Measurements from ENCODE around the gene ADAMTSL3.

ADAMTSL3 gene

GRCh38 chr15:83998486-83998885 is 344.6 kb downstream of the ADAMTSL3 start:
- no peak for DNase-seq
- CTCF ChIA-PET, result no interaction called here
- no peaks in the 10 kb centered on the region for H3K36me3 Mint-ChIP-seq
- H3K27ac Mint-ChIP-seq, result no peak overlapping the region
- no peaks in the 10 kb centered on the region for H3K9me3 Mint-ChIP-seq
- H3K4me1 Mint-ChIP-seq, result no peaks in the 10 kb centered on the region
- no peak overlapping the region for H3K4me3 Mint-ChIP-seq
- H3K27me3 Mint-ChIP-seq, result no peaks in the 10 kb centered on the region

- no peak for DNase-seq
- Mint-ChIP-seq H3K36me3 (no peaks in the 10 kb centered on the region), H3K4me3 (no peak overlapping the region), H3K27me3 (no peaks in the 10 kb centered on the region), H3K9me3 (no peaks in the 10 kb centered on the region), H3K4me1 (no peaks in the 10 kb centered on the region), H3K27ac (no peak overlapping the region)
- CTCF ChIA-PET, result no interaction called here
These were observed 345.6 kb downstream of the ADAMTSL3 start for GRCh38 chr15:83999396-84000135.

- H3K36me3 Mint-ChIP-seq, result no peaks in the 10 kb centered on the region
- H3K4me3 Mint-ChIP-seq, result no peak overlapping the region
- no peaks in the 10 kb centered on the region for H3K9me3 Mint-ChIP-seq
- H3K4me1 Mint-ChIP-seq, result no peaks in the 10 kb centered on the region
- no peak overlapping the region for H3K27ac Mint-ChIP-seq
- DNase-seq, result no peak
- H3K27me3 Mint-ChIP-seq, result no peaks in the 10 kb centered on the region
- CTCF ChIA-PET, result no interaction called here
These were observed 347.1 kb downstream of the ADAMTSL3 start for GRCh38 chr15:84001037-84001436.

GRCh38 chr15:84001655-84002054 is 347.7 kb downstream of the ADAMTSL3 start:
- no peaks in the 10 kb centered on the region for H3K27me3 Mint-ChIP-seq

GRCh38 chr15:84003791-84004503 is 350.0 kb downstream of the ADAMTSL3 start:
- Mint-ChIP-seq H3K27ac (no peak overlapping the region), H3K36me3 (no peaks in the 10 kb centered on the region), H3K4me1 (no peaks in the 10 kb centered on the region), H3K9me3 (no peaks in the 10 kb centered on the region), H3K4me3 (no peak overlapping the region), H3K27me3 (no peaks in the 10 kb centered on the region)
- DNase-seq, result no peak
- CTCF ChIA-PET, result no interaction called here

More at GRCh38 chr15:84001655-84002054, 347.7 kb downstream of the ADAMTSL3 start:
- Mint-ChIP-seq H3K9me3 (no peaks in the 10 kb centered on the region), H3K4me3 (no peak overlapping the region), H3K27ac (no peak overlapping the region), H3K36me3 (no peaks in the 10 kb centered on the region), H3K4me1 (no peaks in the 10 kb centered on the region)
- CTCF ChIA-PET, result no interaction called here
- no peak for DNase-seq

- no peaks in the 10 kb centered on the region for H3K27me3 Mint-ChIP-seq
These were observed 352.5 kb downstream of the ADAMTSL3 start for GRCh38 chr15:84006421-84006820.

GRCh38 chr15:84009616-84010015 is 355.7 kb downstream of the ADAMTSL3 start:
- no peaks in the 10 kb centered on the region for H3K4me1 Mint-ChIP-seq
- DNase-seq, result no peak
- no peak overlapping the region for H3K27ac Mint-ChIP-seq
- no peaks in the 10 kb centered on the region for H3K36me3 Mint-ChIP-seq
- H3K4me3 Mint-ChIP-seq, result no peak overlapping the region
- peaks cover 1% of the 10 kb centered on the region for H3K9me3 Mint-ChIP-seq
- no peaks in the 10 kb centered on the region for H3K27me3 Mint-ChIP-seq
- CTCF ChIA-PET, result no interaction called here

More at GRCh38 chr15:84006421-84006820, 352.5 kb downstream of the ADAMTSL3 start:
- Mint-ChIP-seq H3K9me3 (no peaks in the 10 kb centered on the region), H3K36me3 (no peaks in the 10 kb centered on the region), H3K27ac (no peak overlapping the region), H3K4me3 (no peak overlapping the region), H3K4me1 (no peaks in the 10 kb centered on the region)
- CTCF ChIA-PET, result interaction anchor here (1.1 kb wide), 1 partner anchor 28 kb away, joined by 4 read pairs; no protein-coding TSS in a partner anchor
- no peak for DNase-seq

GRCh38 chr15:84010246-84010645 is 356.3 kb downstream of the ADAMTSL3 start:
- Mint-ChIP-seq H3K4me1 (no peaks in the 10 kb centered on the region), H3K36me3 (no peaks in the 10 kb centered on the region), H3K27ac (no peak overlapping the region), H3K4me3 (no peak overlapping the region), H3K9me3 (peaks cover 1% of the 10 kb centered on the region), H3K27me3 (no peaks in the 10 kb centered on the region)
- no peak for DNase-seq
- CTCF ChIA-PET, result no interaction called here

GRCh38 chr15:84016371-84016770 is 362.4 kb downstream of the ADAMTSL3 start:
- CTCF ChIA-PET, result no interaction called here
- DNase-seq, result no peak
- Mint-ChIP-seq H3K4me1 (no peaks in the 10 kb centered on the region), H3K36me3 (no peaks in the 10 kb centered on the region), H3K27ac (no peak overlapping the region), H3K27me3 (peaks cover 3% of the 10 kb centered on the region), H3K4me3 (no peak overlapping the region), H3K9me3 (peaks cover 1% of the 10 kb centered on the region)

GRCh38 chr15:84022516-84022915 is 368.6 kb downstream of the ADAMTSL3 start:
- Mint-ChIP-seq H3K4me1 (no peaks in the 10 kb centered on the region), H3K9me3 (no peaks in the 10 kb centered on the region), H3K27ac (no peak overlapping the region), H3K36me3 (no peaks in the 10 kb centered on the region), H3K4me3 (no peak overlapping the region), H3K27me3 (no peaks in the 10 kb centered on the region)
- CTCF ChIA-PET, result interaction anchor here (1.0 kb wide), 1 partner anchor 10 kb away, joined by 3 read pairs; no protein-coding TSS in a partner anchor
- DNase-seq, result no peak

GRCh38 chr15:84023636-84024035 is 369.7 kb downstream of the ADAMTSL3 start:
- H3K27ac Mint-ChIP-seq, result no peak overlapping the region
- H3K9me3 Mint-ChIP-seq, result no peaks in the 10 kb centered on the region
- DNase-seq, result peak; percentile 27
- H3K4me1 Mint-ChIP-seq, result no peaks in the 10 kb centered on the region
- no peaks in the 10 kb centered on the region for H3K36me3 Mint-ChIP-seq
- H3K27me3 Mint-ChIP-seq, result no peaks in the 10 kb centered on the region
- H3K4me3 Mint-ChIP-seq, result no peak overlapping the region
- CTCF ChIA-PET, result interaction anchor here (0.6 to 1.1 kb wide), 3 partner anchors 49 to 454 kb away, joined by 3 read pairs; no protein-coding TSS in a partner anchor

- H3K4me3 Mint-ChIP-seq, result no peak overlapping the region
- H3K4me1 Mint-ChIP-seq, result no peaks in the 10 kb centered on the region
- H3K27ac Mint-ChIP-seq, result no peak overlapping the region
- no peak for DNase-seq
- peaks cover 4% of the 10 kb centered on the region for H3K9me3 Mint-ChIP-seq
- no peaks in the 10 kb centered on the region for H3K27me3 Mint-ChIP-seq
- no peaks in the 10 kb centered on the region for H3K36me3 Mint-ChIP-seq
- CTCF ChIA-PET, result interaction anchor here (0.6 to 2.6 kb wide), 5 partner anchors 9 to 977 kb away, joined by 3 to 5 read pairs (median 4); no protein-coding TSS in a partner anchor
These were observed 380.1 kb downstream of the ADAMTSL3 start for GRCh38 chr15:84033793-84034553.

- no peaks in the 10 kb centered on the region for H3K27me3 Mint-ChIP-seq
- H3K4me3 Mint-ChIP-seq, result no peak overlapping the region
- H3K27ac Mint-ChIP-seq, result no peak overlapping the region
- H3K36me3 Mint-ChIP-seq, result no peaks in the 10 kb centered on the region
- no peak for DNase-seq
- no peaks in the 10 kb centered on the region for H3K4me1 Mint-ChIP-seq
- no peaks in the 10 kb centered on the region for H3K9me3 Mint-ChIP-seq
- CTCF ChIA-PET, result interaction anchor here (0.6 to 2.6 kb wide), 4 partner anchors 10 to 469 kb away, joined by 4 to 5 read pairs (median 4); no protein-coding TSS in a partner anchor
These were observed 380.9 kb downstream of the ADAMTSL3 start for GRCh38 chr15:84034578-84035398.
